HG02885 (cell line): ENCODE results near the gene LRG1.

Source experiments
- ATAC-seq: cut with Tn5 transposase; IDR thresholded peaks from one replicate; pipeline ENCODE4 v1.9.1; 2021; ENCODE audit warnings: mild to moderate bottlenecking; ENCODE audit not compliant: unreplicated experiment, poor library complexity

The LRG1 gene

DNA sequence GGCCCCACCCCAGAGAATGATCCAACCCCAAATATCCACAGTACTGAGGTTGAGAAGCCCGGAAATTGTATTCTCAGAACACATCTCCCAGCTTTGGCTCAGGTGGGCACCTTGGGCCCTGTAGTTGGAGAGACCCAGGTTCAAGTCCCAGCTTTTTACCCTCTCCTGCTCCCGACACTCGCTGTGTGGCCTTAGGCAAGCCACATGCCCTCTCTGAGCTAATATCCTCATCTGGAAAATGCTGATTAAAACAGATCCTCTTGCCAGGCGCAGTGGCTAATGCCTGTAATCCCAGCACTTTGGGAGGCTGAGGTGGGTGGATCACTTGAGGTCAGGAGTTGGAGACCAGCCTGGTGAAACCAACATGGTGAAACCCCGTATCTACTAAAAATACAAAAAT, 24.1 kb downstream of the LRG1 start:
- no peak for ATAC-seq

- ATAC-seq: no peak
These were observed 26.6 kb downstream of the LRG1 start for GRCh38 chr19:4513248-4513647.

DNA sequence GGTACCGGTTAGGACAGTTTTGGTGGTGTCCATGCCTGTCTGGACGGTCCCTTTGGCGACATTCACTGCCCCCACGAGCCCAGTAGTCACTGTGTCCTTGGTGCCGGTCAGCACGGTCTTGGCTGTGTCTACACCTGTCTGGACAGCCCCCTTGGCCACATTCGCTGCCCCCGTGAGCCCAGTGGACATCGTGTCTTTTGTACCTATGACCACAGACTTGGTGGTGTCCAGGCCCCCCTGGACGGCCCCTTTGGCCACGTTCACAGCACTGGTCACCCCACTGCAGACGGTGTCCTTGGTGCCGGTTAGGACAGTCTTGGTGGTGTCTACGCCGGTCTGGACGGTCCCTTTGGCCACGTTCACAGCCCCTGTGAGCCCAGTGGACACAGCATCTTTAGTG, 27.8 kb downstream of the LRG1 start:
- ATAC-seq: no peak

GRCh38 chr19:4511300-4512054, 28.4 kb downstream of the LRG1 start:
- ATAC-seq: no peak

DNA sequence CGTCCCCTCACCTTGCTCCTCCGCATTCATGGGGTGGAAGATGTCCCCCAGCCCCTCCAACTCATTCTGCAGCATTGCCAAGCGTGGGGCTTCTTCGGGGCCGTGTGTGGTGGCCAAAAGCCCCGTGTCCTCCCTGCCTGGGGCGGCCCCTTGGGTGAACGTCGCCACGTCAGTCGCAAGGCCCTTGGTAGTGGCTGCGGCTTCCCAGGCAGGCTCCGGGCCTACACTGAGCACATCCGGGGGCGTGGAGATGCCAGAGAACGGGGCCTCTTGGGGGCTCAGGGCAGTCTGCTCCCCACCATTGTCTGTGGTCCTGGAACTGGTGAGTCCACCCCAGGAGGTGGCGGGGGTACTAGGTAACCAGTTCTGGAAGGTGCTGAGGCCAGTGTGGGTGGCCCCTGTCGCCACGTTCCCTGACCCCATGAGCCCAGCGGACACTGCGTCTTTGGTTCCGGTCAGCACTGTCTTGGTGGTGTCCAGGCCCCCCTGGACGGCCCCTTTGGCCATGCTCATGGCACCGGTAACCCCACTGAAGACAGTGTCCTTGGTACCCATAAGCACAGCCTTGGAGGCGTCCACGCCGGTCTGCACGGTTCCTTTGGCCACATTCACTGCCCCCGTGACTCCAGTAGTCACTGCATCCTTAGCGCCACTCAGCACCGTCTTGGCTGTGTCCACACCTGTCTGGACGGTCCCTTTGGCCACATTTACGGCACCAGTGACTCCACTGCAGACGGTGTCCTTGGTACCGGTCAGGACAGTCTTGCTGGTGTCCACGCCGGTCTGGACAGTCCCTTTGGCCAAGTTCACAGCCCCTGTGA, 29.2 kb downstream of the LRG1 start:
- ATAC-seq: no peak

- ATAC-seq: no peak
These were observed 31.1 kb downstream of the LRG1 start for GRCh38 chr19:4508698-4509097.

- no peak for ATAC-seq
These were observed 32.0 kb downstream of the LRG1 start for GRCh38 chr19:4507804-4508203.

DNA sequence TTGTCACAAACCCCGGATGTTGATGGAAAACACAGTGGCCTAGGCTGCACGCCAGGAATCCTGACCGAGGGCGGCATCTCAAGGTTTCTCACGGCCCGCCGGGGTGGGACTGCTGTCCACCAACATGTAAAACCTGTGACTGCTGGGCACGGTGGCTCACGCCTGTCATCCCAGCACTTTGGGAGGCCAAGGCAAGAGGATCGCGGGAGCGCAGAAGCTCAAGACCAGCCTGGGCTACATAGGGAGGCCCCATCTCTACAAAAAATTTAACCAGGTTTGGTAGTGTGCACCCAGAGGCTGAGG, 32.7 kb downstream of the LRG1 start:
- no peak for ATAC-seq

DNA sequence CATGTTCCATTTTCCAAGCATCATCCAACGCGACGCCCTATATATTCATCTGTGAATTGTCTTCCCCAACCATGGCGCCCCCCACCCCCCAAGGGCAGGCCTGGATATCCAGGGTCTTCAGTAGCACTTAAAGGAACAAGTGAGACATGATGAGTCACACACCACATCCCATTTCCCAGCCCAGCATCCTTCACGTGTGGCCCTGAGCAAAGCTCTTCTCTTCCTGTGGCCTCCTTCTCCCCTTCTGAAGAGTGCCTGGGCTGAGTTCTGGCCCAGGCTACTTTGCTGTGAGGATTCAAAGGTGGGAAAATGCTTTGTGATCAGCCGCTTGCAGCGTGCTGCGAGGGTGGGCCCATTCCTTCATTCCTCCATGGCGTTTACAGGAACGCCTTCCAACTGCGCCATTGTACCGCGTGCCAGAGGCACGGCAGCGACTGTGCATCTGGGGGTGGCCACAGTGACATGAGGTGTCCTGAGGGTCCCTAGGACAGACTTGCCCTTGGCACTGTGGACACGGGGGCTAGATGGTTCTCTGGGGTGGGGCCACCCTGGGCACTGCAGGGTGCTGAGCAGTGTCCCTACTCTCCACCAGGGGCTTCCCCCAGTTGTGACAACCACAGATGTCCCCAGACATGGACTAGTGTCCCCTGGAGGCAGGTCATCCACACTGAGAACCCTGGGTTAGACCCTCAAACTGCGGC, 33.2 kb downstream of the LRG1 start:
- ATAC-seq: no peak

GRCh38 chr19:4505570-4506448, 34.0 kb downstream of the LRG1 start:
- no peak for ATAC-seq

GRCh38 chr19:4504891-4505569, 34.8 kb downstream of the LRG1 start:
- ATAC-seq: no peak

DNA sequence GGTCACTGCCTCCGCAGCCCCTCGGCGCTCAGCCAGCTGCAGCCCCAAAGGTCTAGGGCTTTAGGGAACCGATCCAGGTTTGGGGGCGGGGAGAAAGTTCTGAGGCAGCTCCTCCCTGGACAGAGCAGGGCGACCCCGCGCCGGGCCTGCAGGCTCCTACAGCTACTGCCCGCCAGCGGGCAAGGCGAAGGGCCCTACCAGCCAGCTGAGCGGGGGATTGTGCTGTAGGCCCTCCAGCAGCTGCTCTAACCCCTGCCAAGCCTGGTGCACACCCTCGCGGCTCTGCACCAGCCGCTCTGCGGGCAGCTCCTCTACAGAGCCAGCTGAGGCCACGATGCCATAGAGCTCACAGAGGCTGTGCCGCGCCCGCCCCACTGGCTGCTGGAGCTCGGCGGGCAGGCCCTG, 35.5 kb downstream of the LRG1 start:
- ATAC-seq: no peak

- no peak for ATAC-seq
These were observed 36.0 kb downstream of the LRG1 start for GRCh38 chr19:4503825-4504170.

GRCh38 chr19:4503132-4503824, 36.6 kb downstream of the LRG1 start:
- no peak for ATAC-seq

DNA sequence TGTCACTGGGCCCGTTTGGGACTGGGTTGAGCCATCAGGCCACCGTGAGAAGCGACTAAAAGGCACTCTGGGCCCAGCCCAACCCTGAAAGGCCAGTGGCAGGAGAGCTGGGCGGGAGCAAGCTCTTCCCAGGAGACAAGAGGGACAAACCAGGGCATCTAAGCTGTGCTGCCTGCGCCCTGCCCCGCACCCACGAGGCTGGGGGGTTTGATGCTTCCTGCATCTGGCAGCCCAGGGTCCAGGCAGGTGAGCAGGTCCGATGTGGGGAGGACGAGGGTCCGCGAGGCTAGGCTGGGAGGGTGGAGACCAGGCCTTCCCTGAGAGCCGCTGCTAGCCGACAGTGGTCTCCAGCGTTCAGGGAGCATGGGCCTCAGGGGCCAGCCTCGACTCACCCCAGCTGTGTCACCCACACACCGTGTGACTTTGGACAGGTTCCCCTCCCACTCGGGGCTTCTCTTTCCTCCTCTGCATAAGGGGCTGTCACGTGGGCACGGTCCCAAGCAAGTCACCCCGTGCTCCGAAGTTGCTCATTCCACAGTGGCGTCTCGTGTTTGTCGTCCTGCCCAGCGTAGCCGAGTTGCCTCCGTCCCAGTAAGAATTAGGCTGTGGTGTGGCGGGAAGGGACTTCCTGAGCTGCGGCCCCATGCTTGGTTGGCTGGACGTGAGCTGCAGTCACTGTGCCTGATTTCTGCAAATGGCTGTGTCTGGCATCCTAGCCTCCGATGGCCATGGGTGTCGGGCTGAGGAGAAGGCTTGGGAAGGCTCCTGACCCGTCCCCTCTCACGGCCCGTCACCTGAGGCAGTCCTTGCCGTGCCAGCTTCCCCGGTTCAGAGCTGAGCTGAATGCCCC, 37.3 kb downstream of the LRG1 start:
- no peak for ATAC-seq

GRCh38 chr19:4501691-4502090, 38.1 kb downstream of the LRG1 start:
- ATAC-seq: no peak

DNA sequence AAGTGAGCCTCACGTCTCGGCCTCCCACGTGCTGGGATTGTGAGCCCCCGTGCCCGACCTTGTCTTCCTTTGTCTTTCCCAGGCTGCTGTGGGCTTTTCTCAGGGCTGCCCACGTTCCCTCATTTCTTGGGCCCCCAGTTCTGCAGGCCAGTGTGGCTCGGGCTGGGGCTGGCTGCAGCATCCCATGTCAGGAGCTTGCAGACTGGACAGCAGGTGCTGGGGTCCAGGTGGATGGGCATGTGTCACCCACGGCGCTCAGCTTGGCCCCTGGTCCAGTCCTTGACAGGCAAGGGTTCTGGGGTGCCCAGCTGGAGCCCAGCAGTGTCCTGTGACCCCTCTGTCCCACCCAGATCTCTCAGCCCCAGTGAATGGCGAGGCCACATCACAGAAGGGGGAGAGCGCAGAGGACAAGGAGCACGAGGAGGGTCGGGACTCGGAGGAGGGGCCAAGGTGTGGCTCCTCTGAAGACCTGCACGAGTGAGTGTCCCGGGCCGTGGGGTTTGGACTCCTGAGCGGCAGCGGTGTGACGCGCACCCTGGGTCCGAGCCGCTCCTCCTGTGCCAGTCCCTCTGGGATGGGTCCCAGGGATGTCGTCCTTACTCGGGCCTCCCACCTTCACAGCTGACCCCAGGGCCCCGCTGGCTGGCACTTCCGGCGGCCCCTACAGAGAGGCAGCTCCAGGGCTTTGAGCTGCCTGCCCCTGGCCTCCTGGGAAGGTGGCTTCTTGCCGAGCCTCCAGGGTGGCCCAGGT, 38.8 kb downstream of the LRG1 start:
- no peak for ATAC-seq

DNA sequence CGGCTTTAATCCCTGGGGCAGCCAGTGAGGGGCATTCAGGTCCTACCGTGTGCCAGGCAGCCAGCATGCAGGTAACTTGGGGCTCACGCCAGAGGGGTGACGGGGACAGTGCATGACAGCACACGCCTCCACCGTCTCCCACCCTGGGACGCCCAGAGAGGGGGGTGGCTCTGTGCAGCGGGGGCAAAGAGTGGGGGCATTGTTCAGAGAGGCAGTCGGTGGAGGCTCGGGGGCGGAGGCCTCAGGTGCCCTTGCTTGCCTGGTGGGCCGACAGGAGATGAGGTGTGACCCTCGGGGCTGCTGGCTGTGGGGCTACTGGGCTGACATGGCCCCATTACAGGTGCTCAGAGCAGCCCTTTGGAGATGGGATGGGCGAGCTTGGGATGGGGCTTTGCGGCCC, 40.0 kb downstream of the LRG1 start:
- no peak for ATAC-seq
